Neural crest cell (in vitro differentiated cells): ENCODE measurements around the gene TMEM151B. TPM values are rescaled to one million over a fixed set of nuclear protein-coding genes. Genes with fewer than 3 reads are reported as not detected.
"Not testable (repeated sequence)": the region's sequence is repeated elsewhere in the genome, so short reads cannot be mapped to it uniquely, and the experiment has no call there.

Experiments used
- DNase-seq: peaks from one replicate; pipeline ENCODE4 v3.0.0; 2021; ENCODE audit warnings: low read depth, mixed read lengths, low spot score
- H3K27ac Mint-ChIP-seq: one replicate; pipeline ENCODE4 v1.8.0; 2021; ENCODE audit warnings: mild to moderate bottlenecking, mixed read lengths; ENCODE audit not compliant: unreplicated experiment
- H3K27me3 Mint-ChIP-seq: 2 replicates; pipeline ENCODE4 v1.8.0; 2021; ENCODE audit warnings: low read depth, mild to moderate bottlenecking, mixed read lengths
- H3K36me3 Mint-ChIP-seq: 2 replicates; pipeline ENCODE4 v1.8.0; 2021; ENCODE audit warnings: low read depth, mild to moderate bottlenecking, mixed read lengths
- H3K4me1 Mint-ChIP-seq: 2 replicates; pipeline ENCODE4 v1.8.0; 2021; ENCODE audit warnings: mixed read lengths
- H3K4me3 Mint-ChIP-seq: one replicate; pipeline ENCODE4 v1.8.0; 2021; ENCODE audit warnings: mild to moderate bottlenecking, mixed read lengths
- H3K9me3 Mint-ChIP-seq: 2 replicates; pipeline ENCODE4 v1.8.0; 2021; ENCODE audit warnings: mixed read lengths
- total RNA-seq: library from RNA; stranded (reverse); gene quantifications from 2 replicates; pipeline ENCODE4 v1.2.1, GENCODE V29; 2021
- TF ChIP-seq, protein P1 (sequence below): fragments of 200-600 bp; sonication (generic); conservative IDR thresholded peaks from 2 replicates; pipeline ENCODE4 v1.5.0; 2021; ENCODE audit warnings: antibody characterized with exemption, mild to moderate bottlenecking

The TMEM151B gene
- total RNA-seq, 1 donor from 2014 or later: 21.2 TPM

DNA sequence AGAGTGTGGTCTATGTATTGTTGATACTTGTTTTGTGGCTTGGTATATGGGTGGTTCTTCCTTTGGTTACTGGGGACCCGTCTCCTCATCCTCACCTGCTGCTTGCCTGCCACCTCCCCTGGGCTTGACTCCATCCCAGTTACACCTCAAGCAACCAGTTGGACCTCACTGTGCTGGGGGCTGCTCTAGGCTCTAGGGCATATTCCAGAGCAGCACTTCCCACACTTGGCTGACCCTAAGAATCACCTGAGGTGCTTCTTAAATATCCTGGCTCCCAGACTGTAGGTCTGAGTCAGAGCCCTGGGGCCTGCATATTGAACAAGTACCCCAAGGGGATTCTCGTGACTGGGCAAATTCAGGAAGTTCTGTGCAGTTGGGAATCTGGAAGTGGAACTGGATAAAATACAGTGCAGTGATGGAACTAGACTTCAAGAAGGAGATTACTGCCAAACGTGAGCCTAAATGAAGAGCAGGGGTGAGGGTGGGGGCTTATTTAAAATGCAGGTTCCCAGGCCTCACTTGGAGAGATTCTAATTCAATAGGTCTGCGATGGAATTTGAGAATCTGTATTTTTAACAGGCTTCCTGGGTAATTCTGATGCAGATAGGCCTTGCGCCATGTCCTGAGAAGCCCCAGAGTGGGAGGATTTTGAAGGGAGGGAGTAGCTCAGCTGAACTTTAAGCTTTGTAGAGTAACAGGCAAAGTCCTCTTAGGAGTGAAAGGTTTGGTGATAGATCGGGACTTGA, 79.8 kb downstream of the TMEM151B start:
- DNase-seq: no peak
- H3K27ac Mint-ChIP-seq: no peak overlapping the region
- no peaks in the 10 kb centered on the region for H3K36me3 Mint-ChIP-seq
- no peaks in the 10 kb centered on the region for H3K9me3 Mint-ChIP-seq
- peaks cover 2% of the 10 kb centered on the region for H3K27me3 Mint-ChIP-seq
- H3K4me1 Mint-ChIP-seq: no peaks in the 10 kb centered on the region
- H3K4me3 Mint-ChIP-seq: no peak overlapping the region
- TF ChIP-seq, protein P1, sequence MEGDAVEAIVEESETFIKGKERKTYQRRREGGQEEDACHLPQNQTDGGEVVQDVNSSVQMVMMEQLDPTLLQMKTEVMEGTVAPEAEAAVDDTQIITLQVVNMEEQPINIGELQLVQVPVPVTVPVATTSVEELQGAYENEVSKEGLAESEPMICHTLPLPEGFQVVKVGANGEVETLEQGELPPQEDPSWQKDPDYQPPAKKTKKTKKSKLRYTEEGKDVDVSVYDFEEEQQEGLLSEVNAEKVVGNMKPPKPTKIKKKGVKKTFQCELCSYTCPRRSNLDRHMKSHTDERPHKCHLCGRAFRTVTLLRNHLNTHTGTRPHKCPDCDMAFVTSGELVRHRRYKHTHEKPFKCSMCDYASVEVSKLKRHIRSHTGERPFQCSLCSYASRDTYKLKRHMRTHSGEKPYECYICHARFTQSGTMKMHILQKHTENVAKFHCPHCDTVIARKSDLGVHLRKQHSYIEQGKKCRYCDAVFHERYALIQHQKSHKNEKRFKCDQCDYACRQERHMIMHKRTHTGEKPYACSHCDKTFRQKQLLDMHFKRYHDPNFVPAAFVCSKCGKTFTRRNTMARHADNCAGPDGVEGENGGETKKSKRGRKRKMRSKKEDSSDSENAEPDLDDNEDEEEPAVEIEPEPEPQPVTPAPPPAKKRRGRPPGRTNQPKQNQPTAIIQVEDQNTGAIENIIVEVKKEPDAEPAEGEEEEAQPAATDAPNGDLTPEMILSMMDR: no peak

DNA sequence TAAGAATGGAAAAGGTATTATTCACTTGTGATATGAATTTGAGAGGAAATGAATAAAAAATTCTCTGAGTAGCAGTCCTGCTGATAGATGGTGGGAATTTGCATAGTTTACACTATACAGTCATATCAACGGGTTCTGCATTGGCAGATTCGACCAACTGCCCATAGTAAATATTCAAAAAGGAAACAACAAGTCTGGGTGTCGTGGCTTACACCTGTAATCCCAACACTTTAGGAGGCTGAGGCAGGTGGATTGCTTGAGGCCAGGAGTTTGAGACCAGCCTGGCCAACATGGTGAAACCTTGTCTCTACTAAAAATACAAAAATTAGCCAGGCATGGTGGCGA, 80.4 kb downstream of the TMEM151B start:
- not testable (repeated sequence) for H3K4me3 Mint-ChIP-seq, H3K4me1 Mint-ChIP-seq, H3K9me3 Mint-ChIP-seq, H3K27ac Mint-ChIP-seq, H3K27me3 Mint-ChIP-seq, DNase-seq, H3K36me3 Mint-ChIP-seq

DNA sequence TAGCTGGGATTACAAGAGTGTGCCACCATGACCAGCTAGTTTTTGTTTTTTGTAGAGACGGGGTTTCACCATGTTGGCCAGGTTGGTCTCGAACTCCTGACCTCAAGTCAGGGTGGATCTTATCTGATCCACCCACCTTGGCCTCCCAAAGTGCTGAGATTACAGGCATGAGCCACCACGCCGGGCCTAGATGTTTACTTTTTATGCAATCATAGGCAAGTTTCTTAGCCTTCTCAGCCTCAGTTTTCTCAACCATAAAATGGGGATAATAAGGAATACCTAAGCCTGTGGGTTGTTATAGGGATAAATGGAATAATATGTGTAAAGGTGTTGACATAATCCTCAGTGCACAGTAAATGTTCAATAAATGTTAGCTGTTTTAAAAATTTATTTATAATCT, 82.0 kb downstream of the TMEM151B start:
- Mint-ChIP-seq H3K4me1 (no peaks in the 10 kb centered on the region), H3K36me3 (no peaks in the 10 kb centered on the region), H3K9me3 (no peaks in the 10 kb centered on the region), H3K4me3 (no peak overlapping the region), H3K27me3 (peaks cover 21% of the 10 kb centered on the region), H3K27ac (no peak overlapping the region)
- TF ChIP-seq, protein P1: no peak
- no peak for DNase-seq

DNA sequence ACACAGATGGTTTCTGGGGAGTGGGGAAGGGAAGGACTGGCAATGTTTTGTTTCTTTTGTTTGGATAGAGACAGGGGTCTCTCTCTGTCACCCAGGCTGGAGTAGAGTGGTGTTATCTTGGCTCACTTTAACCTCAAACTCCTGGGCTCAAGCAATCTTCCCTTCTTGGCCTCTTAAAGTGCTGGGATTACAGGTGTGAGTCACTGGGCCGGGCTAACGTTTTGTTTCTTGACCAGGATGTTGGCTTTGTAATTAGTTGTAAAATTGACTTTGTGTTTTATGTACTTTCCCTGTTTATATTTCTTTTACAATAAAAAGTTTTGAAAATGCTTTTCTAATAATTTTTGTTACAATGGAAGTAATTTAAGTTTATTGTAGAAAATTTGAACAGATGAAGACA, 83.1 kb downstream of the TMEM151B start:
- no peak for DNase-seq
- TF ChIP-seq, protein P1: no peak
- Mint-ChIP-seq H3K27me3 (peaks cover 29% of the 10 kb centered on the region), H3K4me1 (no peaks in the 10 kb centered on the region), H3K36me3 (no peaks in the 10 kb centered on the region), H3K9me3 (no peaks in the 10 kb centered on the region), H3K27ac (no peak overlapping the region), H3K4me3 (no peak overlapping the region)

DNA sequence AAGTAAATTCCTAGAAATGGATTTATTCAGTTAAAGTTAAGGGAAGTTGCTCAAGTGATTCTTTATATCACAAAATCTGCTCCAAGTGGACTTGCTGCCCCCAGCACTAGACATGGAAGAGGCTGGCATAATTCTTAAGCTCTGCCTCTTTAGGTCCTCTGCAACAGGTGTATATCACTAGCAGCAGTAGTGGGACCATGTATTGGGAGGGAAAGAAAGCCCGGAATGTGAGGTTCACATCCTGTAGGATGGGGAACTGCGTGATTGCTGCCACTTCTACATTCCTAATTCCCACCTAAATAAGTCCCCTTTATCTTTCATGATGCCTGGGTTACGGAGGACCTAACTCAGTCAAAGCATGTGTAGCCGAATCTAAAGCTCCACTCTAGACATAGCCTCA, 85.4 kb downstream of the TMEM151B start:
- Mint-ChIP-seq H3K36me3 (no peaks in the 10 kb centered on the region), H3K27ac (no peak overlapping the region), H3K4me1 (no peaks in the 10 kb centered on the region), H3K4me3 (no peak overlapping the region), H3K9me3 (no peaks in the 10 kb centered on the region), H3K27me3 (peaks cover 32% of the 10 kb centered on the region)
- no peak for DNase-seq
- TF ChIP-seq, protein P1: no peak

DNA sequence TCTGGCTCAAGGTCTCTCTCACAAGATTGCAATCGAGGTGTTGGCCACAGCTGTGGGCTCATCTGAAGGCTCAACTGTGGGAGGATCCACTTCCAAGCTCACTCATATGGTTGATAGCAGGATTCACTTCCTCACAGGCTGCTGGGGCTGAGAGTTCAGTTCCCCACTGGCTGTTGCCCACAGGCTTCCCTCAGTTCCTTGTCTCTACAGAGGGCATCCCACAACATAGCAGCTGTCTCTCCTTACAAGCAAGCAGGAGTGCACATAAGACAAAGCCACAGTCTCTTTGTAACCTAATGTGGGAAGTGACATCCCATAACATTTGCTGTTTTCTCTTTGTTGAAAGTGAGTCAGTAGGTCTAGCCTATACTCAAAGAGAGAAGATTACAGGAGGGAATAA, 86.2 kb downstream of the TMEM151B start:
- H3K9me3 Mint-ChIP-seq: no peaks in the 10 kb centered on the region

More for the DNA sequence above, 86.2 kb downstream of the TMEM151B start:
- DNase-seq: no peak
- Mint-ChIP-seq H3K27ac (no peak overlapping the region), H3K4me1 (peaks cover 4% of the 10 kb centered on the region), H3K4me3 (no peak overlapping the region), H3K27me3 (peaks cover 32% of the 10 kb centered on the region), H3K36me3 (no peaks in the 10 kb centered on the region)
- TF ChIP-seq, protein P1: no peak

Other genes starting within 250 kb of the TMEM151B start
- gene MRPL14, start 143.0 kb upstream of the TMEM151B start, total RNA-seq: 62.9 and 65.5 TPM in 2 replicates
- 47.0 and 51.2 TPM in 2 replicates for gene TMEM63B, start 142.9 kb upstream of the TMEM151B start, total RNA-seq
- gene CAPN11, start 111.6 kb upstream of the TMEM151B start, total RNA-seq: not detected in 2 replicates
- gene MYMX, start 53.5 kb upstream of the TMEM151B start, total RNA-seq: not detected in 2 replicates
- 54.8 and 55.0 TPM in 2 replicates for gene SLC29A1, start 46.9 kb upstream of the TMEM151B start, total RNA-seq
- gene HSP90AB1, start 23.3 kb upstream of the TMEM151B start, total RNA-seq: 1,508 and 1,541 TPM in 2 replicates
- 70.5 and 77.7 TPM in 2 replicates for gene SLC35B2, start 12.9 kb upstream of the TMEM151B start, total RNA-seq
- 16.1 and 20.2 TPM in 2 replicates for gene NFKBIE, start 4.9 kb upstream of the TMEM151B start, total RNA-seq
- gene AARS2, start 42.9 kb downstream of the TMEM151B start, total RNA-seq: 32.1 and 33.6 TPM in 2 replicates
- gene SPATS1, start 72.2 kb downstream of the TMEM151B start, total RNA-seq: not detected in 2 replicates
- 36.2 and 39.0 TPM in 2 replicates for gene CDC5L, start 117.3 kb downstream of the TMEM151B start, total RNA-seq